ENCODE measurements around the gene SPATA2. TPM values are rescaled to one million over a fixed set of nuclear protein-coding genes. Genes with fewer than 3 reads are reported as not detected.
A peak's percentile ranks its signal among the peaks of the same experiment; 100 is the strongest.
"Not testable (repeated sequence)": the region's sequence is repeated elsewhere in the genome, so short reads cannot be mapped to it uniquely, and the experiment has no call there.

Gene SPATA2
- polyA plus RNA-seq, 1 donor from 2014 or later: 7.1 TPM

GRCh38 chr20:49868964-49869363 is 46.4 kb downstream of the SPATA2 start:
- Mint-ChIP-seq H3K27me3 (no peaks in the 10 kb centered on the region), H3K4me3 (no peak overlapping the region), H3K27ac (no peak overlapping the region), H3K4me1 (peaks cover 19 to 26% (median 23%) of the 10 kb centered on the region in 3 donors), H3K9me3 (no peaks in the 10 kb centered on the region), H3K36me3 (peaks cover 8% of the 10 kb centered on the region)

GRCh38 chr20:49868538-49868937 is 46.8 kb downstream of the SPATA2 start:
- Mint-ChIP-seq H3K27me3 (no peaks in the 10 kb centered on the region), H3K4me1 (peaks cover 19 to 26% (median 23%) of the 10 kb centered on the region in 3 donors), H3K36me3 (peaks cover 8% of the 10 kb centered on the region), H3K4me3 (no peak overlapping the region), H3K27ac (peak overlapping the region in 1 of 3 donors; percentile 87), H3K9me3 (no peaks in the 10 kb centered on the region)

GRCh38 chr20:49867453-49868215 is 47.7 kb downstream of the SPATA2 start:
- Mint-ChIP-seq H3K9me3 (no peaks in the 10 kb centered on the region), H3K27ac (peak overlapping the region in 1 of 3 donors; percentile 87), H3K4me1 (peaks cover 19 to 26% (median 23%) of the 10 kb centered on the region in 3 donors), H3K27me3 (no peaks in the 10 kb centered on the region), H3K4me3 (peak overlapping the region in 1 of 4 donors; percentile 4), H3K36me3 (peaks cover 8% of the 10 kb centered on the region)

- Mint-ChIP-seq H3K27ac (no peak overlapping the region), H3K4me3 (peak overlapping the region in 1 of 4 donors; percentile 73), H3K4me1 (peaks cover 21 to 26% (median 23%) of the 10 kb centered on the region in 3 donors), H3K36me3 (peaks cover 16% of the 10 kb centered on the region), H3K27me3 (no peaks in the 10 kb centered on the region), H3K9me3 (no peaks in the 10 kb centered on the region)
Measured at GRCh38 chr20:49866051-49866450, 49.3 kb downstream of the SPATA2 start.

- no peak overlapping the region for H3K27ac Mint-ChIP-seq
- H3K4me3 Mint-ChIP-seq: no peak overlapping the region
- peaks cover 21 to 26% (median 23%) of the 10 kb centered on the region in 3 donors for H3K4me1 Mint-ChIP-seq
- no peaks in the 10 kb centered on the region for H3K27me3 Mint-ChIP-seq
- no peaks in the 10 kb centered on the region for H3K9me3 Mint-ChIP-seq
- H3K36me3 Mint-ChIP-seq: peaks cover 16% of the 10 kb centered on the region
Measured at GRCh38 chr20:49865559-49865958, 49.8 kb downstream of the SPATA2 start.

- H3K4me1 Mint-ChIP-seq: peaks cover 21 to 26% (median 23%) of the 10 kb centered on the region in 3 donors
- no peaks in the 10 kb centered on the region for H3K27me3 Mint-ChIP-seq
- peaks cover 11% of the 10 kb centered on the region for H3K36me3 Mint-ChIP-seq
- no peak overlapping the region for H3K4me3 Mint-ChIP-seq
- no peak overlapping the region for H3K27ac Mint-ChIP-seq
- no peaks in the 10 kb centered on the region for H3K9me3 Mint-ChIP-seq
Measured at GRCh38 chr20:49863666-49864065, 51.7 kb downstream of the SPATA2 start.

- Mint-ChIP-seq H3K27me3 (no peaks in the 10 kb centered on the region), H3K27ac (no peak overlapping the region), H3K9me3 (no peaks in the 10 kb centered on the region), H3K36me3 (peaks cover 11% of the 10 kb centered on the region), H3K4me1 (peaks cover 15 to 18% (median 17%) of the 10 kb centered on the region in 3 donors), H3K4me3 (no peak overlapping the region)
Measured at GRCh38 chr20:49862607-49863200, 52.6 kb downstream of the SPATA2 start.

GRCh38 chr20:49861232-49861631 is 54.1 kb downstream of the SPATA2 start:
- H3K36me3 Mint-ChIP-seq, H3K9me3 Mint-ChIP-seq, H3K4me1 Mint-ChIP-seq, H3K4me3 Mint-ChIP-seq, H3K27me3 Mint-ChIP-seq: not testable (repeated sequence)
- H3K27ac Mint-ChIP-seq: peak overlapping the region in 1 of 3 donors; percentile 45

- Mint-ChIP-seq H3K36me3 (peaks cover 10% of the 10 kb centered on the region), H3K9me3 (no peaks in the 10 kb centered on the region), H3K4me1 (peaks cover 0 to 2% (median 0%) of the 10 kb centered on the region in 3 donors), H3K27me3 (no peaks in the 10 kb centered on the region), H3K27ac (no peak overlapping the region), H3K4me3 (no peak overlapping the region)
Measured at GRCh38 chr20:49859807-49860206, 55.5 kb downstream of the SPATA2 start.

GRCh38 chr20:49859011-49859410 is 56.3 kb downstream of the SPATA2 start:
- Mint-ChIP-seq H3K36me3 (peaks cover 10% of the 10 kb centered on the region), H3K27ac (no peak overlapping the region), H3K27me3 (no peaks in the 10 kb centered on the region), H3K9me3 (no peaks in the 10 kb centered on the region), H3K4me1 (peaks cover 0 to 2% (median 0%) of the 10 kb centered on the region in 3 donors), H3K4me3 (no peak overlapping the region)

GRCh38 chr20:49858076-49858585 is 57.2 kb downstream of the SPATA2 start:
- Mint-ChIP-seq H3K36me3 (peaks cover 10% of the 10 kb centered on the region), H3K4me1 (peaks cover 0 to 2% (median 0%) of the 10 kb centered on the region in 3 donors), H3K27ac (no peak overlapping the region)

GRCh38 chr20:49856904-49857303 is 58.4 kb downstream of the SPATA2 start:
- H3K9me3 Mint-ChIP-seq: no peaks in the 10 kb centered on the region
- no peak overlapping the region for H3K4me3 Mint-ChIP-seq
- H3K27me3 Mint-ChIP-seq: no peaks in the 10 kb centered on the region
- H3K27ac Mint-ChIP-seq: peak overlapping the region in 1 of 3 donors; percentile 53
- H3K4me1 Mint-ChIP-seq: peaks cover 0 to 2% (median 0%) of the 10 kb centered on the region in 3 donors
- peaks cover 6% of the 10 kb centered on the region for H3K36me3 Mint-ChIP-seq

More at GRCh38 chr20:49858076-49858585, 57.2 kb downstream of the SPATA2 start:
- H3K27me3 Mint-ChIP-seq: no peaks in the 10 kb centered on the region
- H3K4me3 Mint-ChIP-seq: no peak overlapping the region
- H3K9me3 Mint-ChIP-seq: no peaks in the 10 kb centered on the region

- H3K9me3 Mint-ChIP-seq: no peaks in the 10 kb centered on the region
- H3K27ac Mint-ChIP-seq: peak overlapping the region in 1 of 3 donors; percentile 62
- H3K36me3 Mint-ChIP-seq: peaks cover 2% of the 10 kb centered on the region
- H3K4me3 Mint-ChIP-seq: no peak overlapping the region
- H3K4me1 Mint-ChIP-seq: peaks cover 0 to 7% (median 7%) of the 10 kb centered on the region in 3 donors
- H3K27me3 Mint-ChIP-seq: no peaks in the 10 kb centered on the region
Measured at GRCh38 chr20:49854190-49854875, 61.0 kb downstream of the SPATA2 start.

- Mint-ChIP-seq H3K27ac (no peak overlapping the region), H3K9me3 (no peaks in the 10 kb centered on the region)
Measured at GRCh38 chr20:49853640-49854039, 61.7 kb downstream of the SPATA2 start.

More at GRCh38 chr20:49853640-49854039, 61.7 kb downstream of the SPATA2 start:
- peaks cover 0 to 7% (median 7%) of the 10 kb centered on the region in 3 donors for H3K4me1 Mint-ChIP-seq
- no peak overlapping the region for H3K4me3 Mint-ChIP-seq
- no peaks in the 10 kb centered on the region for H3K27me3 Mint-ChIP-seq
- peaks cover 2% of the 10 kb centered on the region for H3K36me3 Mint-ChIP-seq
